HG03575 (cell line): ENCODE results near the gene USP13.

Experiments
- ATAC-seq: cut with Tn5 transposase; IDR thresholded peaks from one replicate; pipeline ENCODE4 v1.9.1; 2021; ENCODE audit not compliant: unreplicated experiment, insufficient number of reproducible peaks, low FRiP score; ENCODE audit errors: extremely low read depth

The USP13 gene

GRCh38 chr3:179822296-179822695 is 169.5 kb downstream of the USP13 start:
- no peak for ATAC-seq

GRCh38 chr3:179825527-179826246 is 172.8 kb downstream of the USP13 start:
- ATAC-seq, result no peak

- no peak for ATAC-seq
Measured at GRCh38 chr3:179826247-179826637, 173.4 kb downstream of the USP13 start.

- no peak for ATAC-seq
Measured at GRCh38 chr3:179828738-179829137, 175.9 kb downstream of the USP13 start.

- no peak for ATAC-seq
Measured at GRCh38 chr3:179829401-179829800, 176.6 kb downstream of the USP13 start.

- ATAC-seq, result no peak
Measured at GRCh38 chr3:179832333-179832854, 179.6 kb downstream of the USP13 start.

GRCh38 chr3:179833294-179833693 is 180.5 kb downstream of the USP13 start:
- ATAC-seq, result no peak

- no peak for ATAC-seq
Measured at GRCh38 chr3:179837374-179837773, 184.5 kb downstream of the USP13 start.
